NCI-H1048 (cell line): Measurements from ENCODE around the gene KIAA1755.

Experiments
- DNase-seq: peaks from one replicate; lab custom pipeline; 2025; lab: John Stamatoyannopoulos, UW

KIAA1755 gene

DNA sequence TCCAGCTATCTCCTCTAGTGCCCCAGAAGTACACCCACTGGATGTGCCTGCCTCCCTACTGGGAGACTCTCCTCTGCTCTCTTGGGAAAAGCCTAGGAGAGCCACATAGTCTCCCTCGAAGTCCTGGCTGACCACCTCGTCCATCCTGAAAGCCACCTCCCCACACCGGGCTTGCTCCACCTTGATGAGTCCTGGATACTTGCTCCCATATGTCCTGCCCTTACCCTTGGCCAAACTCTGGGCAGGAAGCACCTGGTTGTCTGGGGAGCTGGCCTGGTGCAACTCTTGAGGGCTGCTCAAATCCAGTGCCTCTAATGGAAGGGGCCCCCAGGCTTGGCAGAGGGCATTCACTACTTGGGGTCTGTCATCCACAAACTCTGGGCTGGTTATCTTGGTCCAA is 19.3 kb downstream of the KIAA1755 start:
- no peak for DNase-seq

DNA sequence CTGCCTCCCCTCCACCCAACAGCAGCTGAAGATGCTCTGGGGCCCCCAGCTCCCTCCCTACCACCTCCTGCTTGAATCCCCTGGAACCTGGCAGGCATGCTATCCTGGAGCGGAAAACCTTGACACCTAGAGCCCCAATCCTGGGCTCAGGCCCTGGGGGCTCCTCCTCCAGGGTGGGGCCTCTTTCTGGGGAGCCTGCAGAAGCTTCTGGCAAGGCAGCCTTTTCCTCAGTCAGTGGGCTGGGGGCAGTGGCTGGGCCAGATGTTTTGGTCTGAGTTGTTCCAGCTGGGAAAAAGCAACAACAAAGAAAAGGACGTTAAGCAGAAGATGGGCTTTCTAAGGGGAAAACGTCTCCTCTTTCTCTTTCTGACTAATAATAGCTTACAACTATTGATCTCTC is 21.1 kb downstream of the KIAA1755 start:
- no peak for DNase-seq

DNA sequence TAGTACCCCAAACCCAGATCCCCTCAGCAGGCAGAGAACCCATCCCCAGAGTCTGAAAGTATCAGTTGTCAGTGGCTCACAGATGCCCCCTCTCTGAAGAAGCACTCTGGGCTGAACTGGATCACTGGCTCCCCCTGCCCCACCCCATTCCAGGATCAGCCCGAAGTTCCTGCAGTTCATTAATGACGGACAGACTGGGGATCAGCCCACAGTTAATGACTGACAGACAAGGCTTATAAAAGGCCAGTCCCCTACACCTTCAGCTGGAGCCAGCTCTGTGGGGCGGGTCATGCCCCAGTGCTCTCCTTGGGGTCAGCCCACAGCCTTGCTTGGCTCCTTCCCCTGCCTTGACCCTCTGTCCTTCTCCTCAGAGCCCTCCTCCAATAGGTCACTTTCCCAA is 21.7 kb downstream of the KIAA1755 start:
- no peak for DNase-seq

DNA sequence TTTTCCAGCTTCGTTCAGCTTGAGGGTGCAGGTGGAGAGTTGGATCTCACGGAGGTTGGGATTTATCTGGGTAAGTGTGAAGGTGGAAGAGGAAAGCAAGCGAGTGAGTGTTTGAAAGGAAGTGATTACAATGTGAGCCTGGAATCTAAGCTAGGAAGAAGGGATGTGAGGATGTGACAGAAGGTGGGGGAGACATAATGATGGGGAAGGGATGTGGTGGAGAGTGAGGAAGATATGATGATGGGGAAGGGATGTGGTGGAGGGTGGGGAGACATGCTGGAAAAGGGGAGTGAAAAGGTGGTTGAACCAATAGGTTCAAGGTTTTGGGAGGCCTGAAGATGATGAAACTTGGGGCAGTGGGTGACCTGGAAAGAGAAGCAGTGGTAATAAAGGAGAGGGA is 23.2 kb downstream of the KIAA1755 start:
- DNase-seq = no peak

DNA sequence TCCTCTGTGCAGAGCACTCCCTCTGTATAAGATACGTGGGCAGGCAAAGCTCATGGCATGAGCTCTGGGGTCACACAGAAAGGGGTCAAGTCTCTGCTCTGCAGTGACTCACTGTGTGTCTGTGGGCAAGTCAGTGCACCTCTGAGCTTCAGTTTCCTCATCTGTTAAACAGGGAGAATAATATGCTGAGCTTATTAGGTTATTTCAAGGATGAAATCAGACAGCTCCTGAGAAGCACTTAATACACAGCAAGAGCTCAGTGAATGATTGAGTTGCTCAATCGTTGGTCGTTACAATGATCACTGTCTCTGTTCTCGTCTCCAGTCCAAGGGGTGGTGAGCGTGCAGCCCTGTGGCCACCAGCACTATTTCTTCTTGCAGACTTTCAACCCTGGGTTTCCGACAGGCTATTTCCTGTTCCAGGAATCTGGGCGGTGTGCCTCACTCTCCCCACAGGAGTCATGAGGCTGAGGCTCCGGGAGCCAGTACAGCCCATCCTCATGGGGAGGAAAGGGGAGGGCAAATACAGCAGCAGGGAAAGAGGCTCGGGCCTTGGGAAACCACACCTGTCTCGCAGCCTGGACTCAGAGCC is 28.9 kb downstream of the KIAA1755 start:
- DNase-seq = no peak

DNA sequence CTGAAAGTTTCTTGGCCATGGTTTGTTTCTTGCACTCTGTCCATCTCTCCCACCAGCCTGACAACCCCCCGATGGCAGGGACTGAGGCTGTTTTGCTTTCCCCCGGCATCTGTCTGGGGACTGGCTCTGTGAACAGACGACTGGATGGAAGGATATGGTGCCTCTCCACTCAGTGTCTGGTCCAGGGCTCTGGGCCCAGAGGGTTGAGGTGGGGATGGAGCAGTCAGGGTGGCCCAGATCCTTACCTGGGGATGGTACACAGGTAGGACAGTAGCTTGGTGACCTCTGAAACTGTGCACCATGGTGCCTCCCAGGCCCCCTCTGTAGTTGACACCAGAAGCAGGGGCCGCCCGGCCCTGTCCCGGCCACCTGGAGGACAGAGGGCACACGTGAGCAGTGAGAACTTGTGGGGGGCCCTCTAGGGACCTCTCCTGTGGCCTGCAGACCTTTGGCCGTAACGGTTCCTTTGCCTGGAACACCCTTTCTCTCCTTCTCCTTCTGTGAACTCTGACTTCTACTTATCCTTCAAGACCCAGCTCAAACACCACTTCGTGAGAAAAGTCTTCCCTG is 29.5 kb downstream of the KIAA1755 start:
- DNase-seq = no peak

DNA sequence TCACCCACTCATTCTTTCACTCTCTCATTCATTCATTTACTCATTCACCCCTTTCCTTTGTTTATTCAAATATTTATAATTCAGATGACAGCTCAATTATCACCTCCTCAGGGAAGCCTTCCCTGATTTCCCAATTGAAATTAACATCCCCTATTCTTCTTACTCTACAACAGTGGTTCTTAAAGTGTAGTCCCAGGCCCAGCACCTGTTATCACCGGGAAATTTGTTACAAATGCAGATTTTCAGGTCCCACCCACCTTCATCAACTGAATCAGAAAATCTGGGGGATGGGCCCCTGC is 30.3 kb downstream of the KIAA1755 start:
- no peak for DNase-seq

DNA sequence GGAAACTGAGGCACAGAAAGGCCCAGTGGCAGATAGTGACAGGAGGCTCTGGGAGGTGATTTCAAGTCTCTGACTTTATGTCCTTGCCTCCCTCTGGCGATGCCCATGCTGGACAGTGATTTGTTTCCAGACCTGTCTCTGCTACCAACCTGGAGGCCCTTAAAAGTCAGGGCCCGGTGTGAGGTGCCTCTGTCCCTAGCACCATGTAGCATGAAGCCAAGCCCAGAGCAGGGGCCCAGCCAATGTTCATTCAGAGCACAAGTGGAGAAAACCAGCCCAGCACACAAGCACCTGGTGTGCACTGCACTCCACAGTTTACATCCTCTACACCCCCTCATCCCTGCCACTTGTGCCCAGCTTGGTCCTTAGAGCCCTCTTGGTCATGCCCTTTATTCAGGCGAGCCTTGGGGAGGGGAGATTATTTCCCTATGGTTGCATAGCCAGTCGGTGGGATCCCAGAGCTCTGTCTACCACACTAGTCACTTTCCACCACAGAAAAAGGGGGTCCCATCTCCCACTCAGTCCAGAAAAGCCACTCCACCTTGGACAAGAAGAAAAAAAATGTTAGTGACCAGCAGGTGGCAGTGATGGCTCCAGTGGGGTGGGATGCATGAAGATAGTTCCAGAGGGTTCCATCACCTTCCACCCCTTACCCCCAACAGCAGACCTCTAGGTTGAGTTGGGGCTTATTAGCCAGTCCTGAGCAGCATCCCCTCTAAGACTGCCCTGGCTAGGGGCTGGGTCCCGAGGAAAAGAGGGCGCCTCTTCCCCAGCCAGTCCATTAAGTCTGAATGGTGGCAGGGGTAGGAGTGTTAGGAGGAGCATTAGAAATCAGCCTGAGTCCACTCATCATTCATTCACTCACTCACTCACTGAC is 30.9 kb downstream of the KIAA1755 start:
- DNase-seq = no peak

DNA sequence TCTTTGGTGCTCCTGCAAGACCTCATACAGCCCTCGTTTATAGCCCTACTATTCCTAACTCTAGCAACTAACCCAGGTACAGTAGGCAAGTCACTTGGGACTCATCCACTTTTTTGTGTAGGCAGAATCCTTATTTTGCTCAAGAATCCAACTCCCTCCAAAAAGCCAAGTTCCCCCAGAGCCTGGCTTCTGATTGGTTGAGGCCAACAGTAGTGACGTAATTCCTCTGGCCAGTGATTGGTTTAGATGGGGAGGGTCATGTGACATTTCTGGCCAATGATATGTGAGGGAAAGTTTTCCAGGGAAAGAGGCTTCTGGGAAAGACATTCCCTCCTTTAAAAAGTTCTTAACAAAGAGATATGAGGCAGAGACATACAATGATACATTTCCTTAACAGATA is 32.1 kb downstream of the KIAA1755 start:
- no peak for DNase-seq

DNA sequence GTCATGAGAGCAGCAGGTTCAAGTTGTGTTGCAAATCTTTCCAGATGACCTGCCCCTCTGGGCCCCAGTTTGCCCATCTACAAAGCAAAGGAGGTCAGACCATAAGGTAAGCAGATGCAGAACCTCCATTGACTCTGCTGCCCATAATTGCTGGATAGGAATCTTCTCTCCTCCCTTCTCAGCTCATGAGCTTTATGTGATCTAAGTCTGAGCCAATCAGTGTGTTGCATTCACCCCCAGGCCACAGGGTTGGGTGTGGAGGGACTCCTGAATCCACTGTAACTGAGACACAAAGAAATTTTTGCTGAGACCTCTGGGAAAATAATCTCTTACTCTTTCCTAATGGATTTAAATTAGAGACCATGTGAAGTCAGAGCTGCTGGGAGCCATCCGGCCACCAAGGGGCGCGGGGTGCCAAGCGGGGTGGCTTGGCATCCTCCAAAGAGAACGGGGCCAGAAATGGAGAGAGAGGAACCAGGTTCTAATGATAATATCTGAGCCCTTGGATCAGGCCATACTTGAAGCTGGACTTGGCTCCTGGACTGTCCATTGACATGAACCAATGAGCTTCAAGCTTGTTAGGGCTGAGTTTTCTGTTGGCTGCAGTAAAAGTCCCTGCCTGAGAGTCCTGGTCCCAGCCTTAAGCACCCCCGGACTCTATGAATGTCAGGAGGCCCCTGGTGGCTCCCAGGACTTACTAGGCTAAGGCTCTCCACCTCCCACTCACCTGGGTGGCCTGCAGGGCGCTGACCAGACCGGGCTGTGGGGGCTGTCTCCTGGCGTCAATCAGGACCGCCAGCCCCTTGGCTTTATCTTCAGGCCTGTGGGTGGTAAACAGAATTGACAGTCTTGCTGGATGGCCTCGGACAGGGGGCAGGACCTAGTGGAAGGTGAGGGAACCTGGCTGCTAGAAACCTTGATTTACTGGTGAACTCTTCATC is 32.8 kb downstream of the KIAA1755 start:
- no peak for DNase-seq

DNA sequence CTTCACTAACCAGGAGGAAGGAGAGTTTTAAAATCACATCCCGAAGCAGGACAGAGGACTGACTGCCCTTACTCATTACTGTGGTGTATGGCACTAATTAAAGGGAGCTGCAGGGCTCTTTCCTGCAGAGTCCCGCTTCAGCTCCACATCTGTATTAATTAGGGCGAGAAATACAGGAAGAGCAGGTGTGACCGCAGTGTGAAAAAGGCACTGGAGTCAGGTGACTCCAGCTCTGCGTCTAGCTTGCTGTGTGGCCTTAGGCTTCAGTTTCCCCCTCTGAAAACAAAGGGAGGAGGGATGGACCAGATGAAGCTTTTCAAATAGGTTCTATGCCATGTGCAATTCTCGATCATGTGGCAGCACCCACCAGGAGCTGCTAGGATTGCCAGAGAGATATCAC is 34.0 kb downstream of the KIAA1755 start:
- no peak for DNase-seq

DNA sequence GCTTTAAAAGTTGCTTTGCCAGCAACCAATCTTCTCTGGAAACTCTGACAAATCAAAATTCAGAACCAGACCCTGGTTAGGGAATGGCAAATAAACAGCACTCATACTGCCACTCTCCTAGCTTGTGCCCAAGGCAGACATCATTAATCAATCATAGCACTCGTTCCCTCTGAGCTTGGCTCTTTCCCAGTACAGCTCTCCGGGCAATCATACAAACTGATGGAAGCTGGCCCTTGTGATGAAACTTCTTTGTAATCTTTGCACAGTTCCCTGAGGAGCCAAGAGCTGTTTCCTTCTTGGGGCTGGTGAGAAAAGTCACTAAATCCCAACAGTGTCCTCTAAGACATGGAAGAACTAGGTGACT is 34.7 kb downstream of the KIAA1755 start:
- no peak for DNase-seq

DNA sequence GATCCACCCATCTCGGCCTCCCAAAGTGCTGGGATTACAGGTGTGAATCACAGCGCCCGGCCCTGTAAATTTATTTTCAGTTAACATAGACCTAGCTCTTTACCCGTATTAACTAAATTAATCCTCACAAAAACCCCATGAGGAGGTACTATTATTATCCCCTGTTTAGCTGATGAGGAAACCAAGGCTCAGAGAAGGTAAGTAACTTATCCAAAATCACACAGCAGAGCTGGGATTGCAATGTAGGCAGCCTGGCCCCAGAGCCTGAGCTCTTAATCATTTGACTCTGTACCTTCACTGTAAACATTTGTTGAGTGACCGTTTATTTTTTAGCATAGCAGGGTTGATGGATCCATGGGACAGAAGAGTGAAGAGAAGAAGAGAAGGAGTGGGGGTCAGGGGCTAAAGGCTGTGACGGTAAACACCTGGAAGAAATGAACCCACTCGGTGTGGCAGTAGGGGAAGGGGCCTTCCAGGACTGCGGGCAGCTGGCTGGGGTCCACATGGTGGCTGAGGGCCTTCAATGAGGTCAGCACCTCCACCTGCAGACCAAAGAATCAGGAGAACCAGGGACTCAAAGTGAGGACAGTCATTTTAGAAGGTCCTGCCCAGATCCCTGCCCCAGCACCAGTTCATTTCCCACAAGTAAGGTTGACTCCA is 35.2 kb downstream of the KIAA1755 start:
- DNase-seq = no peak

DNA sequence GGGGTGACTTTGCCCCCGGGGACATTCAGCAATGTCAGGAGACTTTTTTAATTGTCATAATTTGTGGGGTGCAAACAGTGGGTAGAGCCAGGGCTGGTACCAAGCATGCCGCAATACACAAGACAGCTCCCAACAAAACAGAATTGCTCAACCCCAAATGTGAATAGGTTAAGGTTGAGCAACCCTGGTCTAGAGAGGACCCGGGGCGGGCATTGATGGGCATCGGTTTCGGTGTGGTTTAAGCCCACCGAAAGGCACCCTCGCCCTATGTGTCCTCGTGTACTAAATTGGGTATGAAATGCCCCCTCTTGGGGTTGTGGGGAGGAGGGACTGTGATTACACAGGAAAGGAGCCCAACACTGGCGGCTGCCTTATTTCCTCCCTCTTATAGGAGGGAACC is 36.0 kb downstream of the KIAA1755 start:
- DNase-seq = no peak

DNA sequence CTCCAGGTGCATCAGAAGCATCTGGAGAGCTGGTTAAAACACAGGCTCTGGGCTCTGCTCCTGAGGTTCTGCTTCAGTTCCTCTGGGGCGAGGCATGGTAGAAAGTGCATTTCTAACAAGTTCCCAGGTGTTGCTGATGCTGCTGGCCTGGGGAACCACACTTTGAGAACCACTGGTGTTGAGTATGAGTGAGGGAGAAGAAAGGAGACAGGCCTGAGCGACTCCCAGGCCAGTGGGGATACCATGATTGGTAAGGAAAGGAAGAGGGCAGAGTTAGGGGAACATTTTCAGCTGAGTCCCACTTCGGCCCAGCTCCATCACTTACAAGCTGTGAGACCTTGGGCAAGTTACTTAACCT is 36.8 kb downstream of the KIAA1755 start:
- DNase-seq = no peak

DNA sequence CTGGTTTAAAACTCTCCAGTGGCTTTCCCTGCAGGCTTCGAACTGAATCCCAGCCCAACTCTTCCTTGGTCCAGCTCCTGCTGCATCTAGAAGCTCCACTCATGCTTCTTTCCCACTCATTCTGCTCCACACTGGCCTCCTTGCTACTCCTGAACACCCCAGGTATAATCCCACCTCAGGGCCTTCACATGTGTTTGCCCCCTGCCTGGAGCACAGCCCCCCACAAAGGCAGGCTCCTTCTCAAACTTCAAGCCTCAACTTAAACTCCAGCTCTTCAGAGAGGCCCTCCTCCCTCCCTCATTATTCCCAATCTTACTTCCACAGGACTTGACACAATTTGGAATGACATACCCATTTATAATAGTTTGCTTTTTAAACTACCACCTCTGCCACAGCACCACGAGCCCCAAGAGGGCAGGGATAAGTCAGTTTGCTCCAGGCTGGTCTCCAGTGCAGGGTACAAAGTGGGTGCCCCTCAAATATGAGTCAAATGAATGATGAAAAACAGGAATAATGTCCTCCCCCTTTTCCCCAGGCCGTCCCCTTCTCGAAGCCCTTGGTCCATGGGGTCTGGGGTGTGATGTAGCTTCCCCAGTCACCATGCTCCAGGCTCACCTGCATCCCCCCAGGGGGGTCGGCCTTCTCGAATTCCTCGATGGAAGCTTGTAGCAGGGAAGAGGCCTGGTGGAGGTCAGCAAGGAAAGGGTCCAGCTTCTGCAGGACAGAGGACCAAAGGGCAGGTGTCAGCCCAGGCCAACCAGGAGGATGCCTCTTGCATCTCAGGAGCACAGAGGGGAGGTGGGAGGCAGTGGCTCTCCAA is 37.4 kb downstream of the KIAA1755 start:
- no peak for DNase-seq

DNA sequence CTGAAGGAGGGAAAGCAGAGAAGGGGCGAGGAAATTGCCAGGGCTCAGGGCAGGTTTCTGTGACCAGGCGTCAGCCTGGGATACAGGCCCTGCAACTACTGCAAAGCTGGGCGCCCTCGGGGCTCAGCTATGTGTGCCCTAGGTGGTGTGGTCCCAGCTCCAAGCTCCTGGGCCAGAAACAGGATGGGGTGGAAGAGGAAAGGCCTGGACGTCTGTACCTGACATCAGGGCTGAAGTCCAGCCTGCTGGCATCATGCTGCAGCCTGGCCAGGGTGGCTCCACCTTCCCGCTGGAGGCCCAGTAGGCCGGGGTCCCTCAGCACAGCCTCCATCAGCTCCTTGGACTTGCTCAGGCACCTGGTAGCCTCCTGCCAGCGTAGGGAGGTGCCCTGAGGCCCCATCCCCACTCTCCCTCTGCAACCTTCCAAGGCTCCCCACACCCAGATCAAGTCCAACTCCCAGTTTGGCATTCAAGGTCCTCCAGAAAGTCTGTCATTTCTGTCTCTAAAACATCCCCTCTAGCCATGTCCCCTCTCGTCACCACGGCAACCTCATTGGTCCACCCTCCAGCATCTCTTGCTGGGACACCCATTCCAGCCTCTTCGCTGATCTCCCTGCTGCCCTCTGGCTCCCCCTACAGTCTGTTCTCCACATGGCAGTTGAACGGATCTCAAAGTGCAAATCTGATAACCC is 38.2 kb downstream of the KIAA1755 start:
- no peak for DNase-seq

DNA sequence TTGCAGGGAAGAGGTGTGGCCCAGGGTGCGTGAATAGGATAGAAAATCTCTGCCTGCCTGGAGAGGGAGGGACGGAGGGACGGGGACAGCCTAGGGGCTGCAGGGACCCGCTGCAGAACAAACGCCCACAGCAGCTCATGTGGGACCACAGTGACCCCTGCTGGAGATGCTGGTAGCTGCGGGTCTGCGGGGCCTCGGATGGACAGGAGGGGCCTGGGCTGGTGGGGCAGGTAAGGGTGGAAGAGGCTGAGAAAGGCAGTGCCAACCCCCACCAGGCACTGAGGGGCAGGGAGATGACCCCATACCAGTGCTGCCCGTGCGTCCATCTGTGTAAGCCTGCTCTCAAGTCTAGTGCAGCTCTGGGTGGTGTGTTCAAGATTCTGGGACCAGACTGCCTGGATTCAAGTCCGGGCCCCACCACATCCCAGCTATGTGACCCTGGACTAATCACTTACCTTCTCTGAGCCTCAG is 39.4 kb downstream of the KIAA1755 start:
- no peak for DNase-seq

DNA sequence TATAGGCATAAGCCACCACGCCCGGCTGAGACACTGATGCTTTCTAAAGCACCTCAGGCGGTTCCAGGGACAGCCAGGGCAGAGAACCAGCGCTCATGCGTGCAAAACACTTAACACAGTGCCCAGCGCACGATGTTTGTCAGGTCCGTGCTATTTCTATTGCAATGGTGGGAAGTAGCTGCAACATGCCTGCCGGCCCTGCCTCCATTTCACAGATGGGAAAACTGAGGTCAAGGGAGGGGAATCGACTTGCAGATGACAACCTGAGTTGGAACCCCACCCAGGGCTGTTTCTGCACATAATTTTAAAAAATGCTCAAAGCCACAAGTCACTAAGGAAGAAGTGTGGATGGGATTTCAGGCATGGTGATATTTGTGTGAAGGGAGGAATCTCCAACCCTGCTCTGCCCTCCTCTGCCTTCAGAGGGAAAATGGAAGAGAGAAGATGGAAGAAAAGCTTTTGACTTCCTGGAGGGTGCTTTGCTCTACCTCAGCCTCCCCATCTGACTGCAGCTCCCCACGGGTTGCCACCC is 39.9 kb downstream of the KIAA1755 start:
- no peak for DNase-seq
